PC-9 (cell line): ENCODE data around the gene RXRA. TPM values are rescaled to one million over a fixed set of nuclear protein-coding genes. Genes with fewer than 3 reads are reported as not detected.

ENCODE experiments used
- BruUV-seq: library from RNA; stranded (reverse); fragments of 400-500 nt; replicated peaks from 2 replicates; lab custom pipeline; 2021; lab: Mats Ljungman, UMichigan
- CTCF ChIA-PET: fragments of 300-600 bp; sonication (Branson Sonifier 250); formaldehyde crosslinking; loops from one replicate; lab custom pipeline; 2022; ENCODE audit warnings: antibody characterized with exemption; lab: Charles Lee
- POLR2A ChIA-PET: fragments of 300-600 bp; sonication (Branson Sonifier 250); formaldehyde crosslinking; loops from one replicate; lab custom pipeline; 2022; ENCODE audit warnings: antibody characterized with exemption; ENCODE audit not compliant: unreplicated experiment; lab: Charles Lee
- DNase-seq, 2 experiments: peaks; one replicate each; pipeline versions ENCODE4 v3.0.0 to v3.0.0-alpha.2; 2015 to 2022; ENCODE audit warnings: mixed read lengths in 1 of 2
- H2AFZ ChIP-seq: fragments of 200-600 bp; sonication (generic); 2 replicates; pipeline ENCODE4 v1.8.1; 2017; ENCODE audit warnings: antibody characterized with exemption
- H3F3A ChIP-seq: fragments of 200-600 bp; sonication (generic); 2 replicates; pipeline ENCODE4 v1.8.1; 2017; ENCODE audit warnings: antibody characterized with exemption, mild to moderate bottlenecking, low read depth; ENCODE audit not compliant: insufficient read depth
- H3K27ac ChIP-seq: fragments of 200-600 bp; sonication (generic); 2 replicates; pipeline ENCODE4 v1.6.1; 2016; ENCODE audit warnings: mixed run types
- H3K27me3 ChIP-seq: fragments of 200-600 bp; sonication (generic); 2 replicates; pipeline ENCODE4 v1.6.1; 2016; ENCODE audit warnings: low read depth, mixed run types; ENCODE audit not compliant: insufficient read depth
- H3K36me3 ChIP-seq: fragments of 200-600 bp; sonication (generic); 2 replicates; pipeline ENCODE4 v1.6.1; 2016; ENCODE audit warnings: low read depth, mixed run types
- H3K4me1 ChIP-seq: fragments of 200-600 bp; sonication (generic); replicated peaks from 2 replicates; pipeline ENCODE4 v1.6.1; 2016; ENCODE audit warnings: mixed run types; ENCODE audit not compliant: insufficient read depth
- H3K4me2 ChIP-seq: fragments of 200-600 bp; sonication (generic); 2 replicates; pipeline ENCODE4 v1.6.1; 2017; ENCODE audit warnings: mixed run types
- H3K4me3 ChIP-seq: fragments of 200-600 bp; sonication (generic); 2 replicates; pipeline ENCODE4 v1.6.1; 2016; ENCODE audit warnings: mixed run types
- H3K79me2 ChIP-seq: fragments of 200-600 bp; sonication (generic); 2 replicates; pipeline ENCODE4 v1.6.1; 2017; ENCODE audit warnings: low read depth, mixed run types
- H3K9me2 ChIP-seq: fragments of 200-600 bp; sonication (generic); 2 replicates; pipeline ENCODE4 v1.8.1; 2017; ENCODE audit warnings: mild to moderate bottlenecking; ENCODE audit not compliant: insufficient read depth
- H3K9me3 ChIP-seq: fragments of 200-600 bp; sonication (generic); 2 replicates; pipeline ENCODE4 v1.8.1; 2016; ENCODE audit warnings: low read depth; ENCODE audit not compliant: insufficient read depth
- H4K20me1 ChIP-seq: fragments of 200-600 bp; sonication (generic); 2 replicates; pipeline ENCODE4 v1.8.1; 2017; ENCODE audit not compliant: insufficient read depth
- EZH2 ChIP-seq: fragments of 200-600 bp; sonication (generic); IDR thresholded peaks from 2 replicates; pipeline ENCODE4 v1.8.0; 2017; ENCODE audit warnings: antibody characterized with exemption, low read depth
- intact Hi-C: fragments of 100-400 bp; cut with micrococcal nuclease; formaldehyde crosslinking; loops from one replicate; pipeline ENCODE4 v1.10.0; 2022; ENCODE audit not compliant: unreplicated experiment
- total RNA-seq: library from RNA; stranded (reverse); gene quantifications from 2 replicates; pipeline ENCODE4 v1.2.3, GENCODE V29; 2021
- TF ChIP-seq, protein P1 (sequence below): fragments of 200-600 bp; sonication (generic); conservative IDR thresholded peaks from 2 replicates; pipeline ENCODE4 v1.6.1; 2017; ENCODE audit warnings: mixed run types, antibody characterized with exemption, mild to moderate bottlenecking, moderate library complexity

Gene RXRA
- total RNA-seq, 1 experiment from 2014 or later, result 146 TPM

DNA sequence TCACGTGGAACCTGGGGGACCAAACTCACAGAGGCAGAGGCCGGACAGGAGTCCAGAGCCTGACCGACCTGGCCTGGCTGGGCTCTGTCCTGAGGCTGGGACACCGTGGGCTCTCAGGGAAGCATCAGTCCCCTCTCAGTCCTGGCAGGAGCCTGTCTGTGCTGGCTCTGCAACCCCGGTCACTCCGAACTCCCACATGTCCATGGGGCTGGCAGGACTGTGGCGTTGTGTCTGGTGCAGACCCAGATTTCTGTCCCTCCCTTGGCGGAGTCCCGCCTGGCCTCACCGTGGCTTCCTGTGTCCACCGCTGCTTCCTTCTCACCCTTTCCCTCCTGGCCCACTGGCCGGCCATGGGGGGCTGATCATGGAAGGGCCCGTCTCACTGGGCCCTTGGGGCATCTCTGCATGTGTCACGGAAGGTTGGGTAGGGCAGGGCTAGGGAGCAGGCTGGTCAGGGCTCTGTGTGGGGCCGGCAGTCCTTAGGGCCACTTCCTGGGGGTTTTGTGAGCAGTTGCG is 68.8 kb downstream of the RXRA start:
- no TSS peak for BruUV-seq
- H3K4me2 ChIP-seq, result no peak overlapping the region
- DNase-seq, result no peak
- no peak overlapping the region for H3K4me3 ChIP-seq
- ChIA-PET CTCF (interaction anchor here (0.5 kb wide), 1 partner anchor 68 kb away, joined by 3 read pairs; no protein-coding TSS in a partner anchor), POLR2A (no interaction called here)
- intact Hi-C loops, result no loop called here
- H4K20me1 ChIP-seq, result peaks cover 9% of the 10 kb centered on the region
- H3K27ac ChIP-seq, result no peak overlapping the region
- H3K4me1 ChIP-seq, result no peaks in the 10 kb centered on the region
- peaks cover 80% of the 10 kb centered on the region for H3K79me2 ChIP-seq
- no peaks in the 10 kb centered on the region; the same call in 1 of the 2 replicates for H3F3A ChIP-seq
- TF ChIP-seq EZH2, result no peak
- TF ChIP-seq, protein P1, sequence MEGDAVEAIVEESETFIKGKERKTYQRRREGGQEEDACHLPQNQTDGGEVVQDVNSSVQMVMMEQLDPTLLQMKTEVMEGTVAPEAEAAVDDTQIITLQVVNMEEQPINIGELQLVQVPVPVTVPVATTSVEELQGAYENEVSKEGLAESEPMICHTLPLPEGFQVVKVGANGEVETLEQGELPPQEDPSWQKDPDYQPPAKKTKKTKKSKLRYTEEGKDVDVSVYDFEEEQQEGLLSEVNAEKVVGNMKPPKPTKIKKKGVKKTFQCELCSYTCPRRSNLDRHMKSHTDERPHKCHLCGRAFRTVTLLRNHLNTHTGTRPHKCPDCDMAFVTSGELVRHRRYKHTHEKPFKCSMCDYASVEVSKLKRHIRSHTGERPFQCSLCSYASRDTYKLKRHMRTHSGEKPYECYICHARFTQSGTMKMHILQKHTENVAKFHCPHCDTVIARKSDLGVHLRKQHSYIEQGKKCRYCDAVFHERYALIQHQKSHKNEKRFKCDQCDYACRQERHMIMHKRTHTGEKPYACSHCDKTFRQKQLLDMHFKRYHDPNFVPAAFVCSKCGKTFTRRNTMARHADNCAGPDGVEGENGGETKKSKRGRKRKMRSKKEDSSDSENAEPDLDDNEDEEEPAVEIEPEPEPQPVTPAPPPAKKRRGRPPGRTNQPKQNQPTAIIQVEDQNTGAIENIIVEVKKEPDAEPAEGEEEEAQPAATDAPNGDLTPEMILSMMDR, result no peak
- H2AFZ ChIP-seq, result no peak overlapping the region
- H3K27me3 ChIP-seq, result no peaks in the 10 kb centered on the region
- H3K9me2 ChIP-seq, result no peaks in the 10 kb centered on the region
- peaks cover 5% of the 10 kb centered on the region; the same call in 1 of the 2 replicates for H3K9me3 ChIP-seq
- H3K36me3 ChIP-seq, result no peaks in the 10 kb centered on the region

DNA sequence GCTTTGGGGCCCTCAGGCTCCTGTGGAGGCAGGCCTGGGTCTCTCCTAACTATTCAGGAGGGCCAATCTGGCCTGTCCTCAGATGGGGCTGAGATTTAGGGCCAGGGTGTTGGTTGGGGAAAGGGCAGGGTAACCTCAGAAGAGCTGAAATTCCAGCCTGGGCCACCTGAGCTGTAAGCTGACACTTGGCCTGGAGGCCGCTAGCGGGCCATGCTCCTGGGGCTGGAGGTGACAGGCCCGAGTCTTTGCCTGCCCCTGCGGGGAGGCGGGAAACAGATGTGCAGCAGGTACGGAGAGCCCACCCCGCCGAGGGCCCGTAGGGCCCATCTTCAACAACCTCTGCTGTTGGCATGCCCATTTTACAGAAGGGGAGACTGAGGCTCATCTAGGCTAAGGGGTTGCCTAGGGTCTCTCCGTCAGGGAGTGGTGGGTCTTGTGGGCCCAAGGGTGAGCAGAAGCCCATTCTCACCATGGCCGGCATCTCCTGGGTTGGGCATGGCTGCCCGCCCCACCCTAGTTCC is 69.5 kb downstream of the RXRA start:
- Histone ChIP-seq H4K20me1 (peaks cover 10% of the 10 kb centered on the region), H3K4me2 (no peak overlapping the region)
- intact Hi-C loops, result no loop called here

DNA sequence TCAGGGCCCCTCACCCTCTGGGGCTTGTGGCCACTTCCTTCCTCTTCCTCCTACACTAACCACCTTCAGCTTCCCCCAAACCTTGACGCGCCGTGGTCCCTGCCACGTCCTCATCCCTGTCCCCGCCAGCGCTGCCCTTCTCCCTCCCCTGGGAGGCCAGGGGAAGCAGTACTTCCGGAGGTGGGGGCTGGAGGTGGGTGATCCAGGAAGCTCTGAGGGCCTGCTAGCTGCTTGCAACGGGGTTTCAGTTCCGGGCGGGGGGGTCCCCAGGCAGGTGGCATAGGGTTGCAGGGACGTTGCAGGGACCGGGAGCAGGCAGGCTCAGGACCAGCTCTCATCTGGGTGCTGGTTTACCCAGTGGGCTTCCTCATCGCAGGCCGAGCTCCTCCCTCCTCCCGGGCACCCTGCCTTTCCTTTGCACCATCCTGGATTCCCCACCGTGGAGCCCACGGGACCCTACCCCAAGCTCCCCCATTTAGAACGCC is 70.0 kb downstream of the RXRA start:
- Histone ChIP-seq H4K20me1 (peaks cover 10% of the 10 kb centered on the region), H3K79me2 (peaks cover 72% of the 10 kb centered on the region), H3K9me3 (peaks cover 5% of the 10 kb centered on the region; the same call in 1 of the 2 replicates), H3K36me3 (no peaks in the 10 kb centered on the region), H3K9me2 (no peaks in the 10 kb centered on the region), H3K4me3 (no peak overlapping the region), H3K27me3 (no peaks in the 10 kb centered on the region), H3F3A (no peaks in the 10 kb centered on the region; the same call in 1 of the 2 replicates), H3K27ac (no peak overlapping the region), H2AFZ (no peak overlapping the region), H3K4me1 (no peaks in the 10 kb centered on the region), H3K4me2 (no peak overlapping the region)
- POLR2A ChIA-PET, result no interaction called here
- intact Hi-C loops, result no loop called here
- BruUV-seq, result no TSS peak
- CTCF ChIA-PET, result no interaction called here
- no peak for TF ChIP-seq EZH2
- TF ChIP-seq, protein P1, result no peak
- DNase-seq, result no peak

More for the DNA sequence above, 69.5 kb downstream of the RXRA start:
- POLR2A ChIA-PET, result no interaction called here
- no peak for DNase-seq
- Histone ChIP-seq H3K9me3 (peaks cover 5% of the 10 kb centered on the region; the same call in 1 of the 2 replicates), H3K27me3 (no peaks in the 10 kb centered on the region), H3K4me3 (no peak overlapping the region), H3K27ac (no peak overlapping the region), H3K4me1 (no peaks in the 10 kb centered on the region), H3K9me2 (no peaks in the 10 kb centered on the region), H3K36me3 (no peaks in the 10 kb centered on the region), H3F3A (no peaks in the 10 kb centered on the region; the same call in 1 of the 2 replicates), H2AFZ (no peak overlapping the region), H3K79me2 (peaks cover 77% of the 10 kb centered on the region)
- no TSS peak for BruUV-seq
- TF ChIP-seq, protein P1, result no peak
- no peak for TF ChIP-seq EZH2
- CTCF ChIA-PET, result interaction anchor here (0.5 kb wide), 1 partner anchor 68 kb away, joined by 3 read pairs; no protein-coding TSS in a partner anchor
